Activated CD8-positive, alpha-beta memory T cell treated with anti-CD3 and anti-CD28 coated beads, Interleukin-2, amount 50 U/mL, for 48 hours (primary cell): ENCODE data around the gene NFKBIZ.
"Not testable (repeated sequence)": the region's sequence is repeated elsewhere in the genome, so short reads cannot be mapped to it uniquely, and the experiment has no call there.

Source experiments
- DNase-seq: peaks from one replicate; pipeline ENCODE4 v3.0.0-alpha.2; 2020

The NFKBIZ gene

DNA sequence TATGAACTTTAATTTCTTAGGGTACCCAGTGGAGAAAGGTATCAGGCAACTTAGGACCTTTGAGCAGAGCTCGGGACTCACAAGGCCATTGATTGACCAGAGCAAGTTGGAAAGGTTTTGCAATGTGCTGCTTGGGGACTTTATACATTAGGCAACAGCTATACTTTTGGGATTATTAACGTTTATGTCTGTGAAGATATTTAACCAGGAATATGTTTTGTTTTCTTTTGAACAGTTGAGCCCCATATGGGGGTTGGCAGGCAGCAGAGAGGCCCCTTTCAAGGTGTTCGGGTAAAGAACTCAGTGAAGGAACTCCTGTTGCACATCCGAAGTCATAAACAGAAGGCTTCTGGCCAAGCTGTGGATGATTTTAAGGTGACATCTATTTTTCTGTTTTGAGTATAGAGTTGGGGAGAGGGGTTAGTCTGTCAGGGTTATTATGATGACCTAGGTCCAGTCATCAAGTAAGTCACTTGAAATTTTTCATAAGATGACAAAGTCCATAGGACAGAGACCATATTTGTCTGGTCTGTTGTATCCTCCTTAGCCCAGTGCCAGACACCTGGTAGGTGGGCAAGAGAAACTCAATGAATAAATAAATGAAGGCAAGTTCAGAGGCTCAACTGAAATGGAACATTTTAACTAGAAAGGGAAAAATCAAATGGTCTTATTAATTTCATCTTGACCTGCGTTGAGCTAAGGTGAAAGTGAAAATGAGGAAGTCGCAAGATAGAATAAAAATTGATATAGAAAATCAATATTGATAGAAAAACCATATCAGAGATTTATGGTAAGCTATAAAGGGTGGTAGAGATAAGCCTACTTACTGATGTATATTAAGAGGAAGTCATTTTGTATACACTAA is 2.8 kb downstream of the NFKBIZ start:
- DNase-seq, result no peak

- DNase-seq, result no peak
Measured at GRCh38 chr3:101852983-101853840, 3.9 kb downstream of the NFKBIZ start.

GRCh38 chr3:101853982-101854381 is 4.7 kb downstream of the NFKBIZ start:
- no peak for DNase-seq

GRCh38 chr3:101854608-101855304 is 5.4 kb downstream of the NFKBIZ start:
- no peak for DNase-seq

GRCh38 chr3:101857301-101857741 is 8.0 kb downstream of the NFKBIZ start:
- DNase-seq, result no peak

DNA sequence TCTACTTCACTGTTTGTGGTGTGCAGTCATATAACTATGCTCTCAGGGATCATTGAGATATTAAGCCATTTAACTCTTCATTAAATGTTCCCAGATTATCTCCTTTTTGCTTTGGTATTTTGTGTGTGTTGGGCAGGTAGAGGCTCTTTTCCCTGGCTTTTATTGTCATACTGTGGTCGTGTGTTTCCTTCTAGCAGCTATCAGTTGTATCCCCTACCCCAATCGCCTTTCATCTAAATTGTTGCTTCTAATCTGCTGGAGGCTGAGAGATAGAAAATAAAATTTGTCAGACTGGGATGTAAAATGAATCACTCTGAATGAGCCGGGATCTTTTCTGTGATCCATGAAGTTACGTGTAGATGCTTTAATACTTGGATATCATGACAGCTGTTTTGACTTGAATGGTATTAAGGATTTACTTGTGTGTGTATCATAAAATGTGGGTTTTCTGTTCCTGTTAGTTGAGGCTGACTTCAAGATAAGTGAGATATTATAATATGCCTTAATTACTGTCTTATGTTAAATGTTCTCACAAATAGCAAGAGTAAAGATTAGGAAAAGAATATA is 9.2 kb downstream of the NFKBIZ start:
- DNase-seq, result no peak

- no peak for DNase-seq
Measured at GRCh38 chr3:101859882-101860448, 10.7 kb downstream of the NFKBIZ start.

DNA sequence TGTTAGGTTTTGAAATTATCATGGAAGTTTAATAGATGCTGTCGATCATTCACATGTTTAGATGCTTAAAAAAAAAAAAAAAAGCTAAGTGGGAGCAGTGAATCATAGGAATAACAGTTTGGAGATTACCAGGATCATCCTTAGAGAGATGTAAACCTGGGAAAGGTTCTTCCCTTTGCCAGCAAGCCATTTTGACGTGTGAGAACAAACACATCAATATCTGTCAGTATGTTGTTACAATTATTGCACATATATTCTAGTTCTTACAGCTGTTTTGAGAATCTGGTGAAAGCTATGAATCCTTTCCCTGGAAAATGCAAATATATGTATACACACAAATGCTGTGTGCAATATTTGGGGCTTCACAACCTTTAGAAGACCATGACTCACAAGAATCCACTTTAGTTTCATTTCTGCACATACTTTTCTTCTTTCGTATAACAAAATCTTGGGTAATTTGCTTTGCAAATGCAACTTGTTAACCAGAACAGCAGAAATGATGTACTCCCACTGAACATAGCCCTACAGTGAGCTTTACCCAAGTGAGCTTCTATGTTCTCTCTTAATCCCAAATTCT is 12.0 kb downstream of the NFKBIZ start:
- DNase-seq, result no peak

DNA sequence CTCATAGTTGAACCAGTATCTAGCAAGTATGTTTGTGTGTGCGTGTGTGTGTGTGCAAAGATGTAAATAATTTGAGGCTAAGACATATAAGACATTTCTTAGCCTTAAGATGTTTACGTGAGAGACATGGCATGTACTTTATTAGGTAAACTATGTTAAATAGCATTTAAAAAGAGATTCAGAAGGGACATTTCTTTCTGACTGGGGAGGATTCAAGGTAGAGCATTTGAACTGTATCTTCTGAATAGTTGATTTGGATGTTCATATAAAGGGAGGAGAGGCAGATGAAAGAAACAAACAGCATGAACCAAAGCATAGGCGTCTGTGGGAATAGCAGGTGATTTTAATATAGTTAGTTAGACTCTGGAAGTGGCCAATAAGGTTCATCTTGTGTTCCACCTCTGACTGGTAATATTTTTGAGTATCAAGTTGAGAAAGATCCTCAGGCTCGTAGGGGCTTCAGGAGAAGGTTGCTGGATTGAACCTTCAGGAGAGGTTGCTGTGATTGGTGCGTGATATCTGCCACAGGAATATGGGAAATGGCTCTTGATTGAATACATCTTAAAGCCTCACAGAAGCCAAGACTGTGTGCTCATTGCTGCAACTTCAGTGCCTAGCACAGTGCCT is 12.6 kb downstream of the NFKBIZ start:
- no peak for DNase-seq

DNA sequence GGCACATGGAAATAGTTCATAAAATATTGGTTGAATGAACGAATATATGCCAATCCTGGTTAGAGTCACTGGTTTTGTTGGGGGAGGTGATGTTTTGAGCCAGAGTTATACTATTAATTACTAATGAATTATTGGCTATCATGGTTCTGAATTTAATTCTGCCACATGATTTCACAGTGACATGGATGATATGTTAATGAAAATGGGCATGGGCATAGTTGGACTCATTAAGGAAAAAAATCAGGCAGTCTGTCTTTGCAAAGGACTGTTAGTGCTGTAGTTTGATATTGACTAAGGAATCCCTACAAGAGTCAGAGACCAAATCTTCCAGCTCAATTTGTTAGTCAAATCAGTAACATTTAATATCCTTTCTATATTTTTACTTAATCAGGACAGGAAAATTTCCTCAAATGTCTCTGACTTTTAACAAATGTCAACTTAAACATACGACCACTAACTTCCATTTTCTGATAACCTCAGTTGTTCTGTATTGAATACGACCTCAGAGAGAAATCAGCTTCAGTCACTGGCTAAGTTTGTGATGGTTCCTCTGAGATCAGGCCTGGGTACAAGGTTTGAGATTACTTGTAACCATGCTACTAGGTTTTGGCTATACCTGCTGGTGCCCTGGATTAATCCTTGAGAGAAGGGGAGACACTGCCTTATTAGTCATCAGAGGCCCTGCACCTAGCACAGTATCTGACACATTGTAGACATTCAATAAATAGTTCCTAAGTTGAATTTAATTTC is 13.3 kb downstream of the NFKBIZ start:
- DNase-seq, result no peak

- DNase-seq, result not testable (repeated sequence)
Measured at GRCh38 chr3:101864926-101865325, 15.6 kb downstream of the NFKBIZ start.

- DNase-seq, result no peak
Measured at GRCh38 chr3:101865751-101866509, 16.6 kb downstream of the NFKBIZ start.

GRCh38 chr3:101867511-101867910 is 18.2 kb downstream of the NFKBIZ start:
- no peak for DNase-seq

DNA sequence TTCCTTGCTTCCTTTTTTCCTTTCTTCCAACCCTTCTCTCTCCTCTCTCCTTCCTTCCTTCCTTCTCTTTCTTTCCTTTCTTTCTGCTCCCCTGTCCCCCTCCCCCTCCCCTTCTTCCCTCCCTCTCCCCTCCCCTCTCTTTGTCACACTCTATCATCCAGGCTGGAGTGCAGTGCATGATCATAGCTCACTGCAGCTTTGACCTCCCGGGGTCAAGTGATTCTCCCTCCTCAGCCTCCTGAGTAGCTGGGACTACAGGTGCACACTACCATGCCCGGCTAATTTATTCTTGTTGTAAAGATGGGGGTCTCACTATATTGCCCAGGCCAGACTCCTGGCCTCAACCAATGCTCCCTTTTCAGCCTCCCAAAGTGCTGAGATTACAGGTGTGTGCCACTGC is 18.7 kb downstream of the NFKBIZ start:
- DNase-seq, result no peak

DNA sequence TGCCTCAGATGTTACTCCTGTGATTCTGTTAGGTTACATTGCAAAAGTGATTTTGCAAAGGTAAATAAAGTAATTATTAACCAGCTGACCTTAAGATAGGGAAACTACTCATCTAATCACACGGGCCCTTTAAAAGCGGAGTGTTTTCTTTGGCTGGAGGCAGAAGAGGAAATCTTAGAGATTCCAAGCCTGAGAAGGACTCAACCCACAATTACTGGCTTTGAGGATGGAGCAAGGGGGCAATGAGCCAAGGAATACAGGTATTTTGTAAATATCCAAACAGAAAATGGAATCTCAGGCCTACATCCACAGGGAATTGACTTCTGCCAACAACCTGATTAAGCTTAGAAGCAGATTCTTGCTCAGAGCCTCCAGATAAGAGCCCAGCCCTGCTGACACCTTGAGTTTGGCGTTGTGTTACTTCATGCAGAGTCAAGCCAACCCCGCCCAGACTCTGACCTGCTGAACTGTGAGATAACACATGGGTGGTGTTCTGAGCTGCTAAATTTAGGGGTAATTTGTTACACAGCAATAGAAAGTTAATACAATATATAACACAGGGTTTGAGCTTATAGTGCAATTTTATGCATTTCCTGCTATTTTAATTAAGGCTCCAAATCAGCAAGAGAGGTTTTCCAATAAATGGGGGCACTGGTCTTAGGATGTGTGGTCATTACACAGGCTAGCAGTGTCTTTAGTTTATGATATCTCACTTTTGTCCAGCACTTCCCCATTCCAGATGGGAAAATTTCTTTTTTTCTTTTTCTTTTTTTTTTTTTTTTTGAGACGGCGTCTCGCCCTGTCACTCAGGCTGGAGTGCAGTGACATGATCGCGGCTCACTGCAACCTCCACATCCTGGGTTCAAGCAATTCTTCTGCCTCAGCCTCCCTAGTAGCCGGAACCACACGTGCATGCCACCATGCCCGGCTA is 19.5 kb downstream of the NFKBIZ start:
- DNase-seq, result no peak

DNA sequence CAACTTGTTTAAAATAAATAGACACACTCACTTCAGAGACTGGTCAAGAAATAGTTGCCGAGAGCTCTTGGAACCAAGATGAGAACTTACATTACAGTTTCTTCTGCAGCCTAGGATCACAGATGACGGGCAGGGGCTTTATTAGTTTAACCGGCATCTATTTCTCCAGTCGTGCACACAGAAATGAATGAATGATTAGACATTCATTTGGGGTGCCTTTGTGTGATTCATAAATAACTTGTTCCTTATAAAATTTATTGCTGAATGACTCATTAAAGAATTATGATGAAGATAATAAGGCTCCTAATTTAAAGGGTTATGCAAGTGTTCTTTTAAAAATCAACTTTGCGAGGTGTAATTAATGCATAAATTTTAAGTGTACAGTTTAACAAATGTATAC is 20.8 kb downstream of the NFKBIZ start:
- DNase-seq, result no peak

- no peak for DNase-seq
Measured at GRCh38 chr3:101873619-101874018, 24.3 kb downstream of the NFKBIZ start.

- no peak for DNase-seq
Measured at GRCh38 chr3:101876142-101876541, 26.8 kb downstream of the NFKBIZ start.

DNA sequence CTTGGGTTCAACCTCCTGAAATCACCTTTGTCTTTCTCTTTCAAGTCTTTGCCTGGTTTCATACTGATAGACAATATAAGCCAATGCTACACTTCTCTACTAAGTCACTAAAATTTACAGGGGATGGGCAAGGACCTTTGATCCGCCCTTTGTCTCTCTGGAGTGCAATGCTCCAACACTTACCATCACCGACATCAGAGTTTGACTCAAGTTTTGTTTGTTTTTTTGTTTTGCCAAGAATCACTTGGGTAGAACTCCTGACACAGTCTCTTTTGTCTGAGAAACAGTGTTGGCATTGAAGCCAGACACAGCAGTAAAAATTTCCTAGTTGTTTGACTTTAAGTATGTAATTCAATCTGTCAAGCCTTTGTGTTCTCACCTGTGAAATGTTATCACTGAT is 29.3 kb downstream of the NFKBIZ start:
- no peak for DNase-seq
